Measurements from ENCODE around the gene PPEF1. TPM values are rescaled to one million over a fixed set of nuclear protein-coding genes. Genes with fewer than 3 reads are reported as not detected.

Gene PPEF1
- total RNA-seq, 1 donor from 2014 or later = not detected

GRCh38 chrX:18873189-18873791 lies 165.8 kb downstream of the PPEF1 start:
- no peaks in the 10 kb centered on the region for H3K36me3 ChIP-seq
- H3K9me3 ChIP-seq = no peaks in the 10 kb centered on the region
- TF ChIP-seq CTCF (IDR thresholded peaks at IDR 0.05) = no peak
- peaks cover 7 to 20% of the 10 kb centered on the region in 2 donors for H3K4me1 ChIP-seq
- intact Hi-C loops (cut with DNase I) = loop anchor here (5.0 kb wide), 1 partner anchor 41 kb away; no protein-coding TSS in a partner anchor
- no peaks in the 10 kb centered on the region for H3K27me3 ChIP-seq
- H3K27ac ChIP-seq = peak overlapping the region; percentile 91
- peak overlapping the region in 1 of 2 donors; percentile 42 for H3K4me3 ChIP-seq
- DNase-seq (ENCODE audit: low spot score in 2 of 2) = peak in 1 of 2 donors; percentile 71

- no peaks in the 10 kb centered on the region for H3K36me3 ChIP-seq
- no peaks in the 10 kb centered on the region for H3K27me3 ChIP-seq
- H3K4me1 ChIP-seq = peaks cover 7 to 20% of the 10 kb centered on the region in 2 donors
- DNase-seq (ENCODE audit: low spot score in 2 of 2) = peak in 1 of 2 donors; percentile 48
- peak overlapping the region in 1 of 2 donors; percentile 42 for H3K4me3 ChIP-seq
- TF ChIP-seq CTCF (IDR thresholded peaks at IDR 0.05) = no peak
- intact Hi-C loops (cut with DNase I) = loop anchor here (5.0 kb wide), 1 partner anchor 42 kb away; no protein-coding TSS in a partner anchor
- H3K9me3 ChIP-seq = no peaks in the 10 kb centered on the region
- H3K27ac ChIP-seq = peak overlapping the region; percentile 91
These were observed 166.4 kb downstream of the PPEF1 start for GRCh38 chrX:18873836-18874235.

GRCh38 chrX:18874560-18875255 lies 167.3 kb downstream of the PPEF1 start:
- Histone ChIP-seq H3K27me3 (no peaks in the 10 kb centered on the region), H3K36me3 (no peaks in the 10 kb centered on the region), H3K9me3 (no peaks in the 10 kb centered on the region), H3K27ac (peak overlapping the region; percentile 34 to 91), H3K4me1 (peaks cover 7 to 20% of the 10 kb centered on the region in 2 donors), H3K4me3 (no peak overlapping the region)
- TF ChIP-seq CTCF (IDR thresholded peaks at IDR 0.05) = no peak
- intact Hi-C loops (cut with DNase I) = loop anchor here (5.0 kb wide), 1 partner anchor 42 kb away; no protein-coding TSS in a partner anchor
- peak in 1 of 2 donors; percentile 49 for DNase-seq (ENCODE audit: low spot score in 2 of 2)

GRCh38 chrX:18875256-18875878 lies 167.9 kb downstream of the PPEF1 start:
- H3K27me3 ChIP-seq = no peaks in the 10 kb centered on the region
- H3K4me1 ChIP-seq = peaks cover 7 to 20% of the 10 kb centered on the region in 2 donors
- DNase-seq (ENCODE audit: low spot score in 2 of 2) = peak in 1 of 2 donors; percentile 61
- no peak for TF ChIP-seq CTCF (IDR thresholded peaks at IDR 0.05)
- H3K4me3 ChIP-seq = no peak overlapping the region
- no peaks in the 10 kb centered on the region for H3K36me3 ChIP-seq
- no peaks in the 10 kb centered on the region for H3K9me3 ChIP-seq
- peak overlapping the region; percentile 34 to 91 for H3K27ac ChIP-seq
- intact Hi-C loops (cut with DNase I) = no loop called here

- Histone ChIP-seq H3K27me3 (no peaks in the 10 kb centered on the region), H3K27ac (no peak overlapping the region), H3K9me3 (no peaks in the 10 kb centered on the region), H3K4me3 (no peak overlapping the region), H3K4me1 (peaks cover 3 to 8% of the 10 kb centered on the region in 2 donors), H3K36me3 (no peaks in the 10 kb centered on the region)
- no peak for TF ChIP-seq CTCF (IDR thresholded peaks at IDR 0.05)
- DNase-seq (ENCODE audit: low spot score in 2 of 2) = peak in 1 of 2 donors; percentile 42
- intact Hi-C loops (cut with DNase I) = no loop called here
These were observed 170.0 kb downstream of the PPEF1 start for GRCh38 chrX:18877469-18877868.

Other genes with a start within 250 kb of the PPEF1 start
- not detected for gene RS1, start 35.5 kb upstream of the PPEF1 start, total RNA-seq

Data from ascending aorta (tissue), 2 donors.